Trophoblast cell (in vitro differentiated cells and primary cell): ENCODE results near the gene KCTD15.

Experiments used
- DNase-seq, 2 donors: peaks; one replicate each; pipeline ENCODE4 v3.0.0-alpha.2; 2016
- H2AFZ ChIP-seq: 2 replicates; pipeline ENCODE4 v1.6.1; 2013; ENCODE audit warnings: low read length, moderate library complexity, mild to moderate bottlenecking; ENCODE audit not compliant: insufficient read depth, poor library complexity
- H2AK5ac ChIP-seq: 2 replicates; pipeline ENCODE4 v1.6.1; 2013; ENCODE audit warnings: mild to moderate bottlenecking, low read length
- H2BK120ac ChIP-seq: 2 replicates; pipeline ENCODE4 v1.6.1; 2013; ENCODE audit warnings: low read length, mild to moderate bottlenecking, moderate library complexity; ENCODE audit not compliant: insufficient read depth, poor library complexity
- H2BK12ac ChIP-seq: 2 replicates; pipeline ENCODE4 v1.6.1; 2013; ENCODE audit warnings: mild to moderate bottlenecking, low read length, moderate library complexity
- H2BK5ac ChIP-seq: 2 replicates; pipeline ENCODE4 v1.6.1; 2013; ENCODE audit warnings: low read length, low read depth, moderate library complexity, mild to moderate bottlenecking; ENCODE audit not compliant: poor library complexity
- H3K14ac ChIP-seq: 2 replicates; pipeline ENCODE4 v1.6.1; 2013; ENCODE audit warnings: mild to moderate bottlenecking, low read length
- H3K18ac ChIP-seq: 2 replicates; pipeline ENCODE4 v1.6.1; 2013; ENCODE audit warnings: mild to moderate bottlenecking, low read length
- H3K23ac ChIP-seq: 2 replicates; pipeline ENCODE4 v1.6.1; 2013; ENCODE audit warnings: low read length
- H3K27ac ChIP-seq: 2 replicates; pipeline ENCODE4 v1.5.1; 2013; ENCODE audit warnings: low read depth, mild to moderate bottlenecking, inconsistent platforms, low read length, moderate library complexity
- H3K27me3 ChIP-seq: 2 replicates; pipeline ENCODE4 v1.6.1; 2013; ENCODE audit warnings: inconsistent platforms, mild to moderate bottlenecking, low read length, moderate library complexity; ENCODE audit not compliant: insufficient read depth
- H3K36me3 ChIP-seq, 2 experiments: 1 replicate in 1 of 2; 2 replicates in 1 of 2; pipeline ENCODE4 v1.6.1; 2013; ENCODE audit warnings: low read length in 2 of 2, mild to moderate bottlenecking in 2 of 2, moderate library complexity in 1 of 2; ENCODE audit not compliant: insufficient read depth in 2 of 2, control insufficient read depth in 1 of 2
- H3K4ac ChIP-seq: 2 replicates; pipeline ENCODE4 v1.6.1; 2013; ENCODE audit warnings: low read depth, mild to moderate bottlenecking, low read length, moderate library complexity
- H3K4me1 ChIP-seq, 2 experiments: 1 replicate in 1 of 2; 2 replicates in 1 of 2; pipeline ENCODE4 v1.6.1; 2013; ENCODE audit warnings: low read length in 2 of 2, mild to moderate bottlenecking in 2 of 2, moderate library complexity in 1 of 2; ENCODE audit not compliant: insufficient read depth in 2 of 2, control insufficient read depth in 1 of 2
- H3K4me2 ChIP-seq: 2 replicates; pipeline ENCODE4 v1.6.1; 2013; ENCODE audit warnings: inconsistent platforms, mild to moderate bottlenecking, low read length, moderate library complexity
- H3K4me3 ChIP-seq: 2 replicates; pipeline ENCODE4 v1.5.1; 2013; ENCODE audit warnings: mild to moderate bottlenecking, low read depth, low read length, inconsistent platforms
- H3K79me1 ChIP-seq: one replicate; pipeline ENCODE4 v1.6.1; 2013; ENCODE audit warnings: low read length
- H3K79me2 ChIP-seq: 2 replicates; pipeline ENCODE4 v1.6.1; 2013; ENCODE audit warnings: low read length, mild to moderate bottlenecking; ENCODE audit not compliant: control insufficient read depth, insufficient read depth, poor library complexity
- H3K9ac ChIP-seq: 2 replicates; pipeline ENCODE4 v1.6.1; 2013; ENCODE audit warnings: mild to moderate bottlenecking, low read length
- H3K9me3 ChIP-seq: 2 replicates; pipeline ENCODE4 v1.6.1; 2013; ENCODE audit warnings: low read depth, mild to moderate bottlenecking, control low read depth, inconsistent platforms, low read length; ENCODE audit not compliant: insufficient read depth
- H4K12ac ChIP-seq: 2 replicates; pipeline ENCODE4 v1.6.1; 2013; ENCODE audit warnings: low read depth, mild to moderate bottlenecking, low read length, moderate library complexity
- H4K8ac ChIP-seq: 2 replicates; pipeline ENCODE4 v1.6.1; 2013; ENCODE audit warnings: low read depth, mild to moderate bottlenecking, low read length, moderate library complexity
- H4K91ac ChIP-seq: one replicate; pipeline ENCODE4 v1.6.1; 2013; ENCODE audit warnings: low read depth, mild to moderate bottlenecking, low read length, moderate library complexity
- WGBS: extraction: QIAGEN DNeasy Blood & Tissue Kit; methylation state at CpG from one replicate; pipeline ENCODE4 v1.1.7; 2013; ENCODE audit warnings: missing lambda C conversion rate; ENCODE audit not compliant: insufficient read length, insufficient coverage; ENCODE audit errors: extremely low coverage; 5-methylcytosine and 5-hydroxymethylcytosine counted together

The KCTD15 gene

DNA sequence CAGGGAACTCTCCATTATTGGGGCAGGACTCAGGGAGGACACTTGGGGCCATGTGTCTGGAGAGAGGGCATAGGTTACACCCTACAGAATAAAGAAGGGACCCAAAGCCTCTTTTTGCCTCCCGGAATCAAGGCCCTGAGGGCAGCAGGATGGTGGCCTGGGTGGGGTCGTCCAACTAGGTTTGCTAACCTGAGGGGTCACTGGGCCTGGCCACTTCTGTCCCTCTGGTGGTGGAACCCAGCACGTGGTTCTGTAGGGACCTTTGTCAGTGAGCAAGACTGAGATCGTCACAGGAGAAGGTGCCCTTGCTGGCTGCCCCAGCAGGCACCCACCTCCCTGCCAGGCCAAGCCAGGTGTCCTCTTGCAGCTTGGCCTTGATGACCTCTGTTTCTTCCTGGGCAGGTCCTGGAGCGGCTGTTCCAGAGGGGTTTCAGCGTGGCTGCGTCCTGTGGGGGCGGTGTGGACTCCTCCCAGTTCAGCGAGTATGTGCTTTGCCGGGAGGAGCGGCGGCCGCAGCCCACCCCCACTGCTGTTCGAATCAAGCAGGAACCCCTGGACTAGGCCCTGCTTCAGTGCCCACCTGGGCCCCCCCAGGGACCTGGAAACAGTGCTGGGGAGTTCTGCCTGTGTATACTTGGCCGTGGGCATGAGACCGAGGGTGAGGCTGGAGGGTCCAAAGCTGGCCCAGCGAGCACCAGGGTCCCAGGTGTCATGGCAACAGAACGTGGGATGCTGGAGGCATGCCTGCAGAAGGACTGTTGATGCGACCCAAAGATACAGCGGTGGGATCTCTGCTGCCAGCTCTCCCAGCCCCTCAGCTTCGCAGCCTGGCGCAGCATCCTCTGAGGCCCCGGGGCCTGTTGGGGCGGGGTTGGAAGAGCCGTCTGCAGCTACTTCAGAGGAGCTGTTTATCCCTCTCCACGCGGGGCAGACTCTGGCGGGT lies 16.0 kb downstream of the KCTD15 start:
- Histone ChIP-seq H3K9me3 (no peaks in the 10 kb centered on the region), H2BK12ac (no peak overlapping the region), H3K14ac (no peak overlapping the region), H4K8ac (no peak overlapping the region), H3K27ac (no peak overlapping the region), H3K9ac (no peak overlapping the region), H3K79me1 (no peaks in the 10 kb centered on the region), H3K4ac (no peak overlapping the region), H2AFZ (no peak overlapping the region), H3K4me3 (no peak overlapping the region), H3K27me3 (no peaks in the 10 kb centered on the region), H2BK120ac (no peak overlapping the region), H2BK5ac (no peak overlapping the region), H4K91ac (no peak overlapping the region), H3K36me3 (peaks cover 35 to 43% of the 10 kb centered on the region in 2 experiments), H3K79me2 (no peaks in the 10 kb centered on the region), H2AK5ac (no peak overlapping the region), H3K18ac (no peak overlapping the region), H4K12ac (no peak overlapping the region), H3K23ac (no peak overlapping the region), H3K4me2 (no peak overlapping the region), H3K4me1 (peaks cover 9 to 14% of the 10 kb centered on the region in 2 experiments)
- DNase-seq: no peak
- no CpG with 5 or more reads among the region's 28 CpGs for WGBS

DNA sequence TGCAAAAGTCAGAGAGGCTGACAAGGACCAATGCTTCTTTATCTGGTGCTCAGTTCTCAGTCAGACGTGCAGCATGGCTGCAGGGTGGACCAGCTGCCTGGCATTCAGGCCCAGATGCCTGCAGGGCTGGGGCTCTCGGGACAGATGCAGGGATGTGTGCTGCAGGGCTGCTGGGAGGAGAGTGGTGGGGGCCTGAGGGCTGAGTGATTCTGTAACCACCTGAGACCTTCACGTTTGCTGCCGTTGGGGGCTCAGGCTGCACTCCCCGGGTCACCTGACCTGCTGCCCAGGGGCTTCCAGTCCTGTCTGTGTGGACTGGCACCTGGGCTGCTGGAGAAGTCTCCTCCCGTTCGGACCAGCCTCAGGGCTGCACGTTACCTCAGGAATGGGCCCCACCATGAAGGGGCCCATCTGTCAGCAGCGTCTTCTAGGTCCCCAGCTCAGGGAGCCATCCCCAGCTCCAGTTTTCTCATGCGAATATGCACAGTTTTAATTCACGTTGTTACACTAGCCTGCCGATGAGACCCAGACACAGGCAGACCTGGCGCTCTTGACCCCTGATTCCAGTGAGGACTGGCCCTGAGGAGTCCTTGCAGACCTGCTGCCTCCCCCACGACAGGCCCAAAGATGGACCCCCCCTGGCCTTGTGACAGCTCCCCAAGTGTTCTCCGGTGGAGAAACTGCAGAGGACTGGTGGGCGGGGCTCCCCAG lies 16.9 kb downstream of the KCTD15 start:
- no peak overlapping the region for H2AFZ ChIP-seq
- H3K9me3 ChIP-seq: no peaks in the 10 kb centered on the region
- H4K8ac ChIP-seq: no peak overlapping the region
- peaks cover 9% of the 10 kb centered on the region in 2 experiments for H3K4me1 ChIP-seq
- H3K9ac ChIP-seq: no peak overlapping the region
- no peak overlapping the region for H3K4ac ChIP-seq
- H2BK120ac ChIP-seq: no peak overlapping the region
- H3K18ac ChIP-seq: no peak overlapping the region
- H3K79me2 ChIP-seq: no peaks in the 10 kb centered on the region
- no peak overlapping the region for H3K14ac ChIP-seq
- H3K27me3 ChIP-seq: no peaks in the 10 kb centered on the region
- H4K12ac ChIP-seq: no peak overlapping the region
- H3K36me3 ChIP-seq: peaks cover 28 to 37% of the 10 kb centered on the region in 2 experiments
- WGBS: no CpG with 5 or more reads among the region's 16 CpGs
- no peaks in the 10 kb centered on the region for H3K79me1 ChIP-seq
- no peak overlapping the region for H3K27ac ChIP-seq
- no peak overlapping the region for H3K4me3 ChIP-seq
- H2BK12ac ChIP-seq: no peak overlapping the region
- H3K23ac ChIP-seq: no peak overlapping the region
- no peak for DNase-seq
- no peak overlapping the region for H3K4me2 ChIP-seq
- no peak overlapping the region for H4K91ac ChIP-seq
- H2BK5ac ChIP-seq: no peak overlapping the region
- no peak overlapping the region for H2AK5ac ChIP-seq

DNA sequence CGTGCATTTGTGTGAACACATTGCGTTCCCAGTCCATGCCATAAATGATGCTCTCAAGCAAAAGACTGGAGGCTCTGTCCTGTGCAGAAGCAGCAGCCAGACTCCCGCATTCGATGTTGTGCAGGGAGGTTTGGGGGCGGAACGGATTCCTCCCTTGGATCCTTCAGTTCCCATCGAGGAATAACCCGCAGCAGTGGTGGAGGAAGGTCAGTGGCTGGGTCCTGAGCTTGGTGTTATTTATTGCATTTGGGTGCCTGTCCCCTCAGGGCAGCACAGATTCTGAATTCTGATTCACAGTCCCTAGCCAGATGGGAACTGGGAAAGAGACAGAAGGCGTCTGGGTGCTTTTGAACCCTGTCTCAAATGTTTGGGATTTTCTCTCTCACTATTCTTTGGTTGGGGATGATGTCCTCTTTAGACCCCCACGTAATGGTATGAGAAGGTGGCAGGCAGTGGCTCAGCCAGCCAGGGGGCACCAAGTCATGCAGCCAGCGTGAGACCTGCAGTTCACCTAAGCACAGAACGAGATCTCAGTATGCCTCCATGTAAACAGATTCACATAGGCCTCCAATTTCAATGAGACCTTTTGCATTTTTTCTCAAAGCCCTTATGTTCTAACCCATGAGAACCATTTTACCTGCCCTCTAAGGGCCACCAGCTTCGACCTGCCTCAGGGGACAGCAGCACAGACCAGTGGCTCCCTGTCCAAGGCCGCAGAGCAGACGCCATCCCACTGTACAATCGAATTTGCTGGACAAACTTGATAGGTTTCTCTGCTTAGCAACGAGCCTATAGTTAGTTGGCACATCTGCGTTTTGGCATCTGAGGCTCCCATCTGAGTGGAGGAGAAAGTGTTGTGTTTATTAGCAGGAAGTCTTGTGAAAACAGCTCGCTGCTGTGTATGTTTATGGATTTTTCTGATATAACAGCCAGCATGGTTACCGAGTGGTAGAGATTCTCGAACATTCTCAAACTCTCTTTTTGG lies 17.8 kb downstream of the KCTD15 start:
- Histone ChIP-seq H3K14ac (no peak overlapping the region), H3K4me3 (no peak overlapping the region), H3K4ac (no peak overlapping the region), H2BK5ac (no peak overlapping the region), H3K23ac (no peak overlapping the region), H2AFZ (no peak overlapping the region), H3K18ac (no peak overlapping the region), H3K9ac (no peak overlapping the region), H3K9me3 (no peaks in the 10 kb centered on the region), H4K12ac (no peak overlapping the region), H4K8ac (no peak overlapping the region), H3K4me2 (no peak overlapping the region), H3K27me3 (no peaks in the 10 kb centered on the region), H2BK120ac (no peak overlapping the region), H3K4me1 (peaks cover 9% of the 10 kb centered on the region in 2 experiments), H4K91ac (no peak overlapping the region), H2BK12ac (no peak overlapping the region), H2AK5ac (no peak overlapping the region), H3K36me3 (peaks cover 26 to 35% of the 10 kb centered on the region in 2 experiments), H3K79me1 (no peaks in the 10 kb centered on the region), H3K27ac (no peak overlapping the region), H3K79me2 (no peaks in the 10 kb centered on the region)
- WGBS: no CpG with 5 or more reads among the region's 21 CpGs
- DNase-seq: no peak
